GM19025 (cell line): ENCODE data around the gene IQSEC1.

ENCODE experiments used
- ATAC-seq: cut with Tn5 transposase; IDR thresholded peaks from one replicate; pipeline ENCODE4 v1.9.1; 2021; ENCODE audit warnings: mild to moderate bottlenecking, low read depth, moderate library complexity; ENCODE audit not compliant: unreplicated experiment

Gene IQSEC1

DNA sequence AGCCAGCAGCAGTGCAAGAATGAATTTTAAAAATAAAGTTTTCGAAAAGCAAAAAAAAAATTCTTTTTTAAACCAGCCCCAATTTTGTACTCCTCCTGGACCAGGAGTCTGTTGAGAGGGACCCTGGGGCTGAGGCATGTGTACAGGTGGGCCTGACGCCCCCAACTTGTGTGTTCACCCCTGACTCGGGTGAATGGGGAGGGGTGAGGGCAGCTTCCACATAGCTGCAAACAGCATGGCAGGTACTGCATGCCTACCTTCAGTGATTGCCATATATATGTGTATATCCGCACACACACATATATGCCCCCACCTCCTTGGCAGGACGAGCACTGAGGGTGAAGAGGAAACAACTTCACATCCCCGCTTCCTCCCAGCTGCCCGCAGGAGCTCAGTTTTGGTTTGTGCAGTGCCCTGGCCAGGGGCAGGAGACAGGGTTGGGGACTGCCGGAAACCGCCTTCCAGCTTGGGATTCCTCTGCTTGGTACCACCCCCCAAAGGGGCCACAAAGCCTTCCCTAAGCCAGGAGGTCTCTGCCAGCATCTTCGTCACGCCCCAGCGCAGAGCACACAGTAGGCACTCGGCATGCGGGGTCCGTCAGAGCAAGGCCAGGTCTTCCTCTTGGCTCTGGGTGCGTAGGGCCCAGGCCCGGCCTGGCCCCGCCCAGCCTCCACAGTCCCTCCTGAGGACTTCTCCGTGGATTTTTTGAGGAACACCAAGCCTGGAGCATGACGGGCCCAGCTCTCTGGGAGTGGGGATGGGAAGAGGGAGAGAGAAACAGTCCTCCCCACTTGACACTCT is 170.0 kb downstream of the IQSEC1 start:
- ATAC-seq = no peak

GRCh38 chr3:12902181-12902999 is 170.8 kb downstream of the IQSEC1 start:
- no peak for ATAC-seq

GRCh38 chr3:12901623-12902045 is 171.6 kb downstream of the IQSEC1 start:
- ATAC-seq = no peak

GRCh38 chr3:12900885-12901411 is 172.3 kb downstream of the IQSEC1 start:
- ATAC-seq = no peak

DNA sequence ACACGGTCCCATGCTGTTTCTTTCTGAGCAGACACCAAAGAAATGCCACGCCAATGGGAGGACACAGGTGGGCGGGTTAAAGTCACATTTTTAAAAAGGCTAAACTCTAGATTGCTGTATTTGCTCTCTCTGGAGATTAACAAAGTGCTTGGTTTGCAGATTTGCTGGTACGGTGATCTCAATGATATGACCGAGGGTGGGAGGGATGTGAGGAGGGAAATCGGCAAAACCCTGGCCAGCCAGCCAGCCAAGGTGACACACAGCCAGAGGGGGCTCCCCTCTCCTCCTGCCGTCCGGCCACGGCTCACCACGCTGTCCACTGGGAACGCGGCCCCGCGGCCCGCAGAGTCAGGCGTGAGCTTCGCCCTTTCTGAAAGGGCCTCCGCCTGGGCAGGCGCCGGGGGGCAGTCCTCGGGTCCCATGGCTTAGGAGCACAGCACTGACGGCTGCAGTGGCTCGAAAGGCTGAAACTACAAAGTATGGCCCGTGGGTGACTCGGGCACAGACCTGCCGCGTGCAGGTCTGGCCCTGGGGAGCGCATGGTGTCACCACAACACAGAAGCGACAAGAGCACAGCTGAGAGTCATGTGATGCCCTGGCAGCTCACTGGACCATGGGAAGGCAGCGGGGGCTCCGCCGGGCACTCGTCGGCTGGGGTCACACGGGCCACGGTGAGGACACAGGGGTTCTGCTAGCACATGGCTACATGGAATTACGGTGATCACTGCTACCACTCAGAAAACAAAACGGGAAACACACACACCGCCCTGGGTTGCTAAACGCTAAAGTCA is 174.1 kb downstream of the IQSEC1 start:
- no peak for ATAC-seq

- no peak for ATAC-seq
Observed at GRCh38 chr3:12898290-12898964, 174.8 kb downstream of the IQSEC1 start.

DNA sequence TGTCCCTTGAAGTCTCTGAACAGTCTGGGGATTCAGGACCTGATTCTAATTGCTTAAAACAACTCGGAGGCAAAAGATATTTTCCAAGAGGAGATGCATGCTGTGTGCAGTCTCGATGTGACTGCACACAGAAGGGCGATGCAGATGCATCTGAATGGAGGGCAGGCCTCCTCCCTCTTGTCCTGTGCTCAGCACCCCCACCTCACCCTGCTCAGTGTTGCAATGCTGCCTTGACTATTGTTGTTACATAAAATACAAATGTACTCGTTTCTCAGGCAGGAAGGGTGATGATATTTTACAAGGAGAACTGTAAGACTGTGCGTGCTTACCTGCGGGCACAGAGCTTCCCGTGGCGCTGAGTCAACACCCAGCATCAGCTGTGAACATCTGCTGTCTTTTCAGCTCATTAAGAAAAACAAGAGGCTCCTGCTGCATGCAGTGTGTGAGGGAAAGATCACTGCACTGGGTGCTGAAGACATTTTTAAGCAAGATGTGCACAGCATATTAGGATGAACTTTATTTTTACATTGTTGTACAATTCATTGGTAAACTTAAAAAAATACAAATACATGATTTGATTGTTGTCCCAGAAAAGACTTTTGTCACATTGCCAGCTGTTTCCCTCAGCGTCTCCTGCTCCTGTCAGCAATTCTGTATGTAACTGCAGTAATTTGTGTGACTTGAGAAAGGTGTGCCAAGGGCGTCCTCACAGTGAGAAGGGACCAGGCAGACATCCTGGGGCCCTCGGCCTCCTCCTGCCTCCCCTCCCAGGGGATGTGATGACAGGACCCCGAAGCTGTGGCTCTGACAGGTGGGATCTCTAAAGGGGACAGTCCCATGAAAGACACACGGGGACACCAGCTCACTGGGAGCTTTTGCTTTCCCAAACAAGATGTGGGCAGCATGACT is 175.6 kb downstream of the IQSEC1 start:
- ATAC-seq = no peak

GRCh38 chr3:12896063-12896985 is 176.9 kb downstream of the IQSEC1 start:
- ATAC-seq = no peak

GRCh38 chr3:12895391-12896062 is 177.7 kb downstream of the IQSEC1 start:
- no peak for ATAC-seq

GRCh38 chr3:12894629-12895028 is 178.6 kb downstream of the IQSEC1 start:
- no peak for ATAC-seq

- ATAC-seq = no peak
Observed at GRCh38 chr3:12893852-12894251, 179.4 kb downstream of the IQSEC1 start.

DNA sequence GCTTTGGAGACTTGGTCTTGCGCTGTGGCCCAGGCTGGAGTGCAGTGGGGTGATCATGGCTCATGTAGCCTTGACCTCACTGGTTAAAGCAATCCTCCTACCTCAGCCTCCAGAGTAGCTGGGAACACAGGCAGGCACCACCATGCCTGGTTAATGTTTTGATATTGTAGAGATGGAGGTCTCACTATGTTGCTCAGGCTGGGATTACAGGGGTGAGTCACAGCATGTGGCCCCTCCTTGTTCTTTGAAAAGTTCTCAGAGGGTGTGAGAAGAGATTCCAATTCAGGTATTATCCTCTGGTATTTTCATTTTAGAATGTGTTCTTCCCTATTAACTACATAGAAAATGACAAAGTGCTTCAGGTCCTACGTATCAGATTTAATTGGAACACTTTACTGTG is 180.0 kb downstream of the IQSEC1 start:
- no peak for ATAC-seq

GRCh38 chr3:12892840-12893189 is 180.4 kb downstream of the IQSEC1 start:
- ATAC-seq = no peak

GRCh38 chr3:12891985-12892839 is 181.0 kb downstream of the IQSEC1 start:
- no peak for ATAC-seq

- ATAC-seq = no peak
Observed at GRCh38 chr3:12891391-12891984, 181.7 kb downstream of the IQSEC1 start.
